UCSD-AML1 (cell line): ENCODE results near the gene OR6C76.

ENCODE experiments used
- DNase-seq: peaks from one replicate; lab custom pipeline; 2025; ENCODE audit not compliant: unreplicated experiment; lab: John Stamatoyannopoulos, UW

Gene OR6C76

DNA sequence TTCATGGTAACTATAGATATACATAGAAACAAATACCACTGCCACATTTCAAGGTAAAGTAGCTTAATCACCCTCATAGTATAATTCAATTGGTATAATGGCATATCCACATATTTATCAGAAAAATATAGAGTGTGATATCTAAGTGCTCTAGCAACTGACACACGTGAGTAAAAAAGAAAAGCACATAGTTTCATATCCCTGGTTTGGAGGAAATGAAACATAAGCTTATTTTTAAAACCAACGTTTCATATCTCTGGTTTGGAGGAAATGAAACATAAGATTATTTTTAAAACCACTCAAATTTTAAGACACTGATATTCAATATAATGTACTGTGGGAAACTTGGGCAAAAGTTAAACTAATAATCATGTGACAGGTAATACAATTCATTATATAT lies 41.8 kb downstream of the OR6C76 start:
- DNase-seq, result no peak

DNA sequence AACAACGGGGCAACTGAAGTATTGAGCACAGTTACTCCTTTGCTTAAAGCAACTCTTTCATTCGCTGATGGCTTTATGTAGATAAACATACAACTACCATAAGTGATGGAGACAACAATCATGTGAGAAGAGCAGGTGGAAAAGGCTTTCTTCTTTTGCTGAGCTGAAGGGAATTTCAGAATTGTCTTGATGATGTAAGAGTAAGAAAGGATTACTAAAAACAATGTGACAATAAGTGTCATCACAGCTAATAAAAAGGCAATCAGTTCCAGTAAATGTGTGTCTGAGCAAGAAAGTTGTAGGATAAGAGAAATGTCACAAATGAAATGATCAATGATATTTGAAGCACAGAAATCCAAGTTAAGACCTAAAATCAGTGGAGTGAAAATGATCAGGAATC lies 43.2 kb downstream of the OR6C76 start:
- no peak for DNase-seq

DNA sequence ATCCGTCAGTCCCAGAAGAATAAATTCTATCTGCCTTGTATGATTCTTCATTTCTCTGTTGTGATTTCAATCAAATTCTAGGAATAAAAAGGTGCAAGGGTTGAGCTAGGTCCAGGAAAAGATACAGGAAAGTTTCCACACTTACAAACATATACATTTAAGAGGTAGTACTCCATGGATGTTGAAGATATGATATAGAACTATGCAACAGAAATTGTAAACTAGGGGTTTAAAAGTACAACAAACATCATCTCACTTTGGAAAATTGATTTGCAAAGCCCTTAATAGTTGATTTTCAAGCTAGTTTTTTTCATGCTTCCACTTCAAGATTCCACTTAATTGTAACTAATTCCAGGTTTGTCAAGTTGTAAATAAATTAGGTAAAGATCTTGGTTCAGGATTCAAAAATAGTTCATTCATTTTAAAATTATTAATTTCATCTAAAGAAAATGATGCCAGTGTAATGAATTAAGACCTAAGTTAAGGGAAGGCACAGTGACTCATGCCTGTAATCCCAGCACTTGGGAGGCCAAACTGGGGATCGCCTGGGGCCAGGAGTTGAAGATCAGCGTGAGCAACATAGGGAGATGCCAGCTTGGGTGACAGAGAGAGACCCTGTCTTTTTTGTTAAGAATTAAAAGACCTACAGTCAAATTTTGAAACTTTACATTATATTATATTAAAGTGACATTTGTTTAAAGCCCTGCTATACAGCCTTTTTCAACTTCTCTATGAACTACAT lies 44.2 kb downstream of the OR6C76 start, which contains the start of gene OR6C70:
OR6C70 (minus strand) TSS at position 51 of the 742 bp plus-strand sequence; CDS start at position 51, 0 bp downstream.
- no peak for DNase-seq

DNA sequence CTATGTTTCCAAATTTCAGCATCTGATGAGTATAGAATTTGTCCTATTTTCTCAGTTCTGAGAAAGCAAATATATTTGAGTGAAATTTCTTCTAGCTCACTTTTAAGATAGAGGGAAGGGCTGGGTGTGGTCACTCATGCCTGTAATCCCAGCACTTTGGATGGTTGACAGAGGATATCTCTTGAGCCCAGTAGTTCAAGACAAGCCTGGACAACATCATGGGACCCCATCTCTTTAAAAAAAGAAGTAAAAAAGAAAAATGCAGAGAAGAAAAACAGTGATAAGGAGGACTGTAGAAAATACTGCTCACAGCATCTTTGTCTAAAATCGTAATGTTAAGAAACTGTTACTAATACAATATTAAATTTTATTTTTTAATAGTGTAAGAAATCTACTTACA lies 46.2 kb downstream of the OR6C76 start:
- DNase-seq, result no peak
